Right cardiac atrium (tissue), 5 donors: ENCODE measurements around the gene FRMPD2. TPM values are rescaled to one million over a fixed set of nuclear protein-coding genes. Genes with fewer than 3 reads are reported as not detected.

Experiments used
- ATAC-seq, 2 donors: fragments of 200-7000 bp; cut with Tn5 transposase; one replicate each; pipeline versions ENCODE4 v1.8.0 to v1.9.1; 2020; ENCODE audit warnings: moderate library complexity in 2 of 2, mild to moderate bottlenecking in 1 of 2
- DNase-seq, 3 donors: peaks; one replicate each; pipeline ENCODE4 v3.0.0-alpha.2; 2020
- H3K27ac ChIP-seq: one replicate; pipeline ENCODE4 v1.5.1; 2013; ENCODE audit warnings: mild to moderate bottlenecking, low read length, control low read depth, moderate library complexity
- H3K27me3 ChIP-seq: one replicate; pipeline ENCODE4 v1.6.1; 2013; ENCODE audit not compliant: control insufficient read depth, insufficient read depth
- H3K4me1 ChIP-seq: one replicate; pipeline ENCODE4 v1.6.1; 2013; ENCODE audit warnings: low read length; ENCODE audit not compliant: control insufficient read depth, insufficient read depth
- H3K4me3 ChIP-seq: one replicate; pipeline ENCODE4 v1.5.1; 2013; ENCODE audit warnings: low read length, control low read depth
- H3K9me3 ChIP-seq: one replicate; pipeline ENCODE4 v1.6.1; 2013; ENCODE audit warnings: low read length; ENCODE audit not compliant: control insufficient read depth
- WGBS: extraction: QIAGEN DNeasy Blood & Tissue Kit; methylation state at CpG from one replicate; pipeline ENCODE4 v1.1.7; 2013; 5-methylcytosine and 5-hydroxymethylcytosine counted together
- intact Hi-C, 4 donors: fragments of 100-400 bp; cut with DNase I; formaldehyde crosslinking; loops; one replicate each; pipeline versions ENCODE4 v1.11.0 to v1.14.0; 2022 to 2023
- long read RNA-seq, 4 donors: library from polyadenylated mRNA; unstranded; transcript quantifications; one replicate each; pipeline ENCODE4 v2.0.0, GENCODE V29; 2020 to 2021
- polyA plus RNA-seq: library from polyadenylated mRNA; stranded (reverse); fragments of 200-250 nt; gene quantifications from one replicate; pipeline ENCODE4 v1.2.3, GENCODE V29; 2013
- total RNA-seq, 4 donors: library from RNA; stranded (reverse); fragmentation: NEBNext Ultra II Directional; extraction: Animal tissue kit (Norgen Biotek cat#: 25700); gene quantifications; one replicate each; pipeline ENCODE4 v1.2.1, GENCODE V29; 2021
- donor health status: healthy with polysubstance abuse.
- donor health status: DM: no; HTN: yes; CAD: no.
- donor health status: DM: no; HTN: no; CAD: no.
- donor health status: DM: no; HTN: yes; CAD: no; lungs with severe emphysema.
- donor health status: DM: yes; HTN: yes; CAD: no.

FRMPD2 gene, protein sequence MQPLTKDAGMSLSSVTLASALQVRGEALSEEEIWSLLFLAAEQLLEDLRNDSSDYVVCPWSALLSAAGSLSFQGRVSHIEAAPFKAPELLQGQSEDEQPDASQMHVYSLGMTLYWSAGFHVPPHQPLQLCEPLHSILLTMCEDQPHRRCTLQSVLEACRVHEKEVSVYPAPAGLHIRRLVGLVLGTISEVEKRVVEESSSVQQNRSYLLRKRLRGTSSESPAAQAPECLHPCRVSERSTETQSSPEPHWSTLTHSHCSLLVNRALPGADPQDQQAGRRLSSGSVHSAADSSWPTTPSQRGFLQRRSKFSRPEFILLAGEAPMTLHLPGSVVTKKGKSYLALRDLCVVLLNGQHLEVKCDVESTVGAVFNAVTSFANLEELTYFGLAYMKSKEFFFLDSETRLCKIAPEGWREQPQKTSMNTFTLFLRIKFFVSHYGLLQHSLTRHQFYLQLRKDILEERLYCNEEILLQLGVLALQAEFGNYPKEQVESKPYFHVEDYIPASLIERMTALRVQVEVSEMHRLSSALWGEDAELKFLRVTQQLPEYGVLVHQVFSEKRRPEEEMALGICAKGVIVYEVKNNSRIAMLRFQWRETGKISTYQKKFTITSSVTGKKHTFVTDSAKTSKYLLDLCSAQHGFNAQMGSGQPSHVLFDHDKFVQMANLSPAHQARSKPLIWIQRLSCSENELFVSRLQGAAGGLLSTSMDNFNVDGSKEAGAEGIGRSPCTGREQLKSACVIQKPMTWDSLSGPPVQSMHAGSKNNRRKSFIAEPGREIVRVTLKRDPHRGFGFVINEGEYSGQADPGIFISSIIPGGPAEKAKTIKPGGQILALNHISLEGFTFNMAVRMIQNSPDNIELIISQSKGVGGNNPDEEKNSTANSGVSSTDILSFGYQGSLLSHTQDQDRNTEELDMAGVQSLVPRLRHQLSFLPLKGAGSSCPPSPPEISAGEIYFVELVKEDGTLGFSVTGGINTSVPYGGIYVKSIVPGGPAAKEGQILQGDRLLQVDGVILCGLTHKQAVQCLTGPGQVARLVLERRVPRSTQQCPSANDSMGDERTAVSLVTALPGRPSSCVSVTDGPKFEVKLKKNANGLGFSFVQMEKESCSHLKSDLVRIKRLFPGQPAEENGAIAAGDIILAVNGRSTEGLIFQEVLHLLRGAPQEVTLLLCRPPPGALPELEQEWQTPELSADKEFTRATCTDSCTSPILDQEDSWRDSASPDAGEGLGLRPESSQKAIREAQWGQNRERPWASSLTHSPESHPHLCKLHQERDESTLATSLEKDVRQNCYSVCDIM (N-terminal part only)
- total RNA-seq (1 to 10 TPM; 3.5 to 6.5 (median 4.5) TPM), polyA plus RNA-seq (1.3 TPM)
- long read RNA-seq, donor 1, partial matches to known transcripts, result 1 of 6 reads
- long read RNA-seq, donor 1, other reads (novel, unspliced or antisense), result 5 of 6 reads
- long read RNA-seq, donor 2, partial matches to known transcripts, result 0 of 2 reads
- long read RNA-seq, donor 2, other reads (novel, unspliced or antisense), result 2 of 2 reads
- long read RNA-seq, donor 3, partial matches to known transcripts, result 4 of 13 reads
- long read RNA-seq, donor 3, other reads (novel, unspliced or antisense), result 9 of 13 reads
- long read RNA-seq, donor 4, partial matches to known transcripts, result 0 of 3 reads
- long read RNA-seq, donor 4, other reads (novel, unspliced or antisense), result 3 of 3 reads

DNA sequence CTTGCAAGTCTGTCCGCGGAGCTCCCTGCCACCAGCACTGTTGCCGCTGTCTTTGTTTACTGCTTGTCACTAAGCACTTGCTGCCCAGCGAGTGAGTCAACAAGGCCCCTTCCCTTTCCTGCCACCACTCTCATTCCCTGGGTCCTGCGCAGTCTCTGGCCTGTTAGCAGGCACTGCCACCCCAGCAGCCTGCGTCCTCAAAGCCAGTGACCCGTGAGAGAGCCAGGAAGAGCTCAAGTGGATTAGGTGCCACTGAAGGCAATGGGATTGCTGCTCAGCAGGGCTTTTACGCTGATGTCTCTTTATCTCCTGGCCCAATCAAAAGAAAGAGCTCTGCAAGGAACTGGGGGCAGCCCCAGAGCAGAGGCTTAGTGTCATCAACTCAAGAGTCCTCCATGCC is at the start of gene FRMPD2:
Gene FRMPD2 (minus strand): TSS at position 61 of the 400 bp plus-strand sequence. CDS start 129 bp downstream, outside the sequence.
- no peak within 1 kb of the TSS for H3K4me3 ChIP-seq
- no peaks in the 10 kb centered on the region for H3K9me3 ChIP-seq
- intact Hi-C loops, result no loop called here
- no peaks in the 10 kb centered on the region for H3K27me3 ChIP-seq
- no peaks in the 10 kb centered on the region for H3K4me1 ChIP-seq
- DNase-seq (peak in 1 of 3 donors; percentile 55), ATAC-seq (peak; percentile 73 to 90)
- WGBS, result 57% methylated on average over 8 of the region's 8 CpGs
- peak within 1 kb of the TSS; percentile 75 for H3K27ac ChIP-seq

DNA sequence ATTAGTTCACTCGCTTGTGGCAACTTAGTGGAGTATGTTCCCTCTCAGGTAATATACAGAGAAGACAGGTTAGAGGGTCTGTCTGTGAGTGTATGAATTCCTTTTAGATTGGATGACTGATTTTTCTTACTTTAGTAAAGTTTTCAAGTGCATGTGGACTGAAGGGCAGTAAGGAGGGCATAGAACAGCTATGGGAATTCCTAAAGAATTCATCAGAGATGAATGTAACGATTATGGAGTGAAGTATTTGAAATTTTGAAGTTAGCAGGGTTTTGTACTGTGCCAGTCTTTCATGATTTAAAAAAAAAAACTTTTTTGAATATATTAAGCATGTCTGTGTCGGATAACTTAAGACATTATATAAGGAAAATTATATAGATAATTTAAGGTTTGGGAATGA is 47.5 kb upstream of the FRMPD2 start:
- 89% methylated on average over 3 of the region's 3 CpGs for WGBS
- ATAC-seq (no peak), DNase-seq (no peak)
- no peaks in the 10 kb centered on the region for H3K9me3 ChIP-seq
- no peak overlapping the region for H3K27ac ChIP-seq
- H3K27me3 ChIP-seq, result no peaks in the 10 kb centered on the region
- H3K4me3 ChIP-seq, result no peak overlapping the region
- peaks cover 1% of the 10 kb centered on the region for H3K4me1 ChIP-seq
- intact Hi-C loops, result no loop called here

DNA sequence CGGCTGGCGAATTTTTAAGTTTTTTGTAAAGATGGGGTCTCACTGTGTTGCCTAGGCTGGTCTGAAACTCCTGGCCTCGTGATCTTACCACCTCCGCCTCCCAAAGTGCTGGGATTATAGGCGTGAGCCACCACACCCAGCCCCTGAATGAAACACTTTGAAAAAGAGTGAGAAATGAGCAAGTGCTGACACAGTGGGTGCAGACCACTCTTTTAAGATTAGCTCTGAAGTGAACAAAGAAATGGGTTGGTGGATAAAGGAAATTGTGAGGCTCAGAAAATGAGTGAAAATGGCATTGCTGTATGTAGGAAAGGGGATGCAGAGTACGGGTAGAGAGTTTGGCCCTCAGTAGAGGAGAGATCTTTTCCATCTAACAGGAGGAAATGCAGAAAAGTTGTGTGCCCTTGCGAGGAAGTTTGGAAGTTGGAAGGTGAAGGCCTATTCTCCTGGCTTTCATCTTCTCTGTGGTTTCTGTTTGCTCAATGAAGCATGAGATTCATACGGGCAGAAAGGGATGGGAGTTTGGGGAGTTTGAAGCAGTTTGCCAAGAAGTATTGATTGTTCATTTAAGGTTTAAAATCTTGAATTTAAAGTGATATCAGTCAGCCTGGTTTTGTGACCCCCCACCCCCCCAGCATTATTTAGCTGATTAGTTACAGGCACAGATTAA is 43.0 kb upstream of the FRMPD2 start:
- H3K4me3 ChIP-seq, result no peak overlapping the region
- no peaks in the 10 kb centered on the region for H3K27me3 ChIP-seq
- 85% methylated on average over 8 of the region's 8 CpGs for WGBS
- DNase-seq (no peak), ATAC-seq (no peak)
- no peak overlapping the region for H3K27ac ChIP-seq
- intact Hi-C loops, result no loop called here
- H3K4me1 ChIP-seq, result peaks cover 3% of the 10 kb centered on the region
- H3K9me3 ChIP-seq, result no peaks in the 10 kb centered on the region

DNA sequence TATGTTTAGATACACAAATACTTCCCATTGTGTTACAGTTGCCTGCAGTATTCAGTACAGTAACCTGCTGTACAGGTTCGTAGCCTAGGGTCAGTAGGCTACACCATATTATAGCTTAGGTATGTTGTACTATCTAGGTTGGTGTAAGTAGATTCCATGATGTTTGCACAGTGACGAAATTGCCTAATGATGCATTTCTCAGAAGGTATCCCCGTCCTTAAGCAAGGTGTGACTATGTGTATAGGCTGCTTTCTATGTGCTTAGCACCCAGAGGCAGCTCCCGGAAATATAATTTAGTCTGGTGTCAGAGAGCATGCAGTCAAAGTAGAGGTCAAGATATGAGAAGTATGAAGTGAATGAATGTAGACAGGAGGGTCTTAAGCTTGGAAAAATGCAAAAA is 41.7 kb upstream of the FRMPD2 start:
- H3K9me3 ChIP-seq, result no peaks in the 10 kb centered on the region

DNA sequence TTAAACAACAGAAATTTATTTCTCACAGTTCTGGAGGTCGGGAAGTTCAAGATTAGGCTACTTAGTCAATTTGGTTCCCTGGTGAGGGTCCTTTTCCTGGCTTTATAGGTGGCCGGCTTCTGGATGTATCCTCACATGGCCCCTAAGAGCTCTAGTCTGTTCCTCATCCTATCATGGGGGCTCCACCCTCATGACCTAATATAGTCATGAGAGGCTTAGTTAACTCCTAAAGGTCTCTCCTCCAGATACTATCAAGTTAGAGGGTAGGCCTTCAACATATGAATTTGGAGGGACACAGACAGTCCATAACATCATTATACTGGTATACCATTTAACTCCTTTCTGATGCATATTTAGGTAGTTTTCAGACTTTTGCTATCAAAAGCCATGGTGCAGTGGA is 39.6 kb upstream of the FRMPD2 start:
- ATAC-seq, result no peak
- Histone ChIP-seq H3K4me3 (no peak overlapping the region), H3K27me3 (no peaks in the 10 kb centered on the region), H3K4me1 (peaks cover 2% of the 10 kb centered on the region), H3K9me3 (no peaks in the 10 kb centered on the region), H3K27ac (no peak overlapping the region)
- WGBS, result 93% methylated on average over 2 of the region's 2 CpGs
- DNase-seq, result no peak
- intact Hi-C loops, result no loop called here

More for the DNA sequence above, 41.7 kb upstream of the FRMPD2 start:
- Histone ChIP-seq H3K4me3 (no peak overlapping the region), H3K4me1 (peaks cover 2% of the 10 kb centered on the region), H3K27me3 (no peaks in the 10 kb centered on the region), H3K27ac (no peak overlapping the region)
- WGBS, result 84% methylated on average over 4 of the region's 4 CpGs
- DNase-seq, result no peak
- intact Hi-C loops, result no loop called here
- no peak for ATAC-seq

DNA sequence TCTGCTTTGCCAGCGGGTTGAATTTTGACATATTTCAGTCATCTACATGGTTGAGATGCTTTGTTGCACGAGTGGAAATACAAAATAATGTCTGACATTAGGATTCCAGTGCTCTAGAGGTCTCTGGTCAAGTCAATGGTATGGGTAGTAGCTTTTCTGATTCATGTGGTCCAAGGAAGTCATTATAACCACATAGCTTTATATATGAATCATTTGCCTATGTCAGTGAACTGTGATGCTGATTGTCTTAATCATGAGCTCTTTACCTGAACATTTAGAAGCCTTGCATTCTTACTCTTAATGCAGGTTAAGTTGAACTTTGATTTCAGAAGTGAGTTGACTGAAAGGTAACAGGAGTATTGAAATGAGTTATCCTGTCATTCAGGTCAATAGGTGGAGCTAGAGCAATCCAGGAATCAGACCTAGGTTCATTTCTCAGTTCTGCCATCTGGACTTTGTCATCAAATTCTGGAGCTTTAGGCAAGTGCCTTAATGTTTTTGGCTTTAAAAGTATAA is 35.3 kb upstream of the FRMPD2 start:
- Histone ChIP-seq H3K4me1 (peaks cover 4% of the 10 kb centered on the region), H3K4me3 (no peak overlapping the region), H3K27ac (no peak overlapping the region), H3K27me3 (no peaks in the 10 kb centered on the region), H3K9me3 (no peaks in the 10 kb centered on the region)
- ATAC-seq, result no peak
- 66% methylated on average over 2 of the region's 2 CpGs for WGBS
- no peak for DNase-seq
- intact Hi-C loops, result no loop called here

DNA sequence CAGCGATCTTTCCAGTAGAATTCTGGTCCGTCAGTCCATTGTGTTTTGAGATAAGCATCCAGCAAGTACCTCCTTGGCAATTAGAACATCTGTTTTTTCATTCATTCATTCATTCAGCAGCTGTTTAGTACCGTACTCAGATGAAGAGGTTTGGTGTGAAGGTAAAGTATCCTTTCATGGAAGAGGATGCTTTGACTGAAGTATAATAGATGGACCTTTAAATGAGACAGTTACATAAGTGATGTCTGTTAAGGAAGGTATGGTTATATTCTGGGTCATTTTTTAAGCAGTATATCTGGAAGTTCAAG is 33.2 kb upstream of the FRMPD2 start:
- intact Hi-C loops, result no loop called here
- Histone ChIP-seq H3K27ac (no peak overlapping the region), H3K4me3 (peak overlapping the region; percentile 84), H3K27me3 (no peaks in the 10 kb centered on the region), H3K9me3 (no peaks in the 10 kb centered on the region), H3K4me1 (peaks cover 2% of the 10 kb centered on the region)
- DNase-seq (no peak), ATAC-seq (no peak)
- 7% methylated on average over 3 of the region's 3 CpGs for WGBS

DNA sequence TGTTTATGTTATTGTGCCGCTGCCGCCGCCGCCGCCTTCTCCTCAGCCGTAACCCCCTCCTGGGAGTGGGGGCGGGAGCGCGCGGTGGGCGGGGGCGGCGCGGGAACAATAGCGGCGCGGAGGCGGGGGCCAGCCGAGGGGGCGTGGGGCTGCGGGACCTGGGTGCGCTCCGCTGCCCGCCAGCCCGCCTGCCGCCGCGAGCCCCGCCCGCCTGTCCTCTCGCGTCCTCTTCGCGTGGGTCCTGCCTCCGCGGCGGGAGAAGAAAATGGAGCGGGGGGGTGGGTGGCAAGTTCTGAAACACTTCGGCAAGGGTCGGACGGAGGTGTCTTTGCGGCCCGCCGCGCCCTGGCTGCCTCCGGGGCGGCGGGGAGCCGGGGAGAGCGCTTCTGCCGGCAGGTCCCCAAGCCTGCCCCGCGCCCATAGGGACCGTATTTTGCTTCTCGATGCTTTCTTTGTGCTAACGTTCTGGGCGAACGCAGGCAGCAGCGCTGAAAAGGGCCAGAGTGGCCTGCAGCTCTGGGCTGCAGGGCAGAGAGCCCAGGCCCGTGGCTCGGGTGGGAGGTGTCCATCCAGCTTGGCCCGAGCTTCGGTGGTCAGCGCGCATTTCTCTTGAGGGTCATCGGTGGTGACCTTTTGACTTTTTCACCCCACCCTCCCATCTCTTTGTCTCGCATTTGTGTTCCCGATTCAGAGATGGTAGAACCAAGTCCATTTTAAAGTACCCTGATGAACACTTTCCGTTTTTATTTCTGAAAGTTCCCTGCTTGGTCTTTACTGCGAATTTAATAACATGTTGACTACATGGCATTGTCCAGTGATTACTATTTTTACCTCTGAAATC is 32.6 kb upstream of the FRMPD2 start:
- Histone ChIP-seq H3K4me1 (peaks cover 2% of the 10 kb centered on the region), H3K27ac (peak overlapping the region; percentile 86), H3K4me3 (peak overlapping the region; percentile 84), H3K9me3 (no peaks in the 10 kb centered on the region), H3K27me3 (no peaks in the 10 kb centered on the region)
- DNase-seq, result peak; percentile 78 to 90 (median 89)
- peak; percentile 81 to 88 for ATAC-seq
- WGBS, result under 1% methylated on average over 70 of the region's 70 CpGs
- intact Hi-C loops, result no loop called here

DNA sequence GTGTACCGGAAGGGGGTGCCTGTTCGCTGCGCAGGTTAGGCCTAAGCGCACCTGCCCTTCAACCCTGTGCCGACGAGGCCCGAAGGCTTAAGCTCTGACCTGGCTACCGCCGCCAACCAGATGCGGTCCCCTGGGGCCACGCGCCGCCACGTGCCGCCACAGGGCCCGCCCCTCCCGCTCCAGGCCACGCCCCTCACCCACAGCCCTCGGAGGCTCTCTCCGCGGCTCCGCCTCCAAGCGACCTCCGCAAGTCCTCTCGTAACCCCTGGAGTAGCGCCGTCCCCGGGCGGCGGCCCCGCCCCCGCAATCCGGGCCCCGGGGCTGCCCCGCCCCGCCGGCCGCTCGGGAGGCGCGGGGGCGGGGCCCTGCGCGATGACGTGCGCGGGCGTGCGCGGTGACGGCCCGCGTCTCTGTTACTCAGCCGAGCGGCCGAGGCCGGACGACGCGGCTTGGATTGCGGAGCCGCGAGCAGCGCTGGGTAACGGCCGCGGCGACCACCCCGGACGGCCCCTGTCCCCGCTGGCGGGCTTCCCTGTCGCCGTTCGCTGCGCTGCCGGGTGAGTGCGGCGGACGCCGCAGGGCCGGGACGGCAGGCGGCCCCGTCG is 31.9 kb upstream of the FRMPD2 start, which contains the start of gene MAPK8:
Gene MAPK8 (plus strand): TSS at position 413 of the 605 bp plus-strand sequence. CDS start 94,984 bp downstream, outside the sequence.
- H3K27me3 ChIP-seq, result no peaks in the 10 kb centered on the region
- no peaks in the 10 kb centered on the region for H3K9me3 ChIP-seq
- ATAC-seq, result peak; percentile 96 to 97
- H3K27ac ChIP-seq, result peak within 1 kb of the TSS; percentile 86
- H3K4me3 ChIP-seq, result peak within 1 kb of the TSS; percentile 84
- under 1% methylated on average over 86 of the region's 86 CpGs for WGBS
- intact Hi-C loops, result no loop called here
- H3K4me1 ChIP-seq, result peaks cover 2% of the 10 kb centered on the region
- peak; percentile 94 to 98 (median 97) for DNase-seq
